ENCODE measurements around the gene MBNL3. TPM values are rescaled to one million over a fixed set of nuclear protein-coding genes. Genes with fewer than 3 reads are reported as not detected.
A peak's percentile ranks its signal among the peaks of the same experiment; 100 is the strongest.

Gene MBNL3
- total RNA-seq, 1 donor from 2014 or later = 22.9 TPM

DNA sequence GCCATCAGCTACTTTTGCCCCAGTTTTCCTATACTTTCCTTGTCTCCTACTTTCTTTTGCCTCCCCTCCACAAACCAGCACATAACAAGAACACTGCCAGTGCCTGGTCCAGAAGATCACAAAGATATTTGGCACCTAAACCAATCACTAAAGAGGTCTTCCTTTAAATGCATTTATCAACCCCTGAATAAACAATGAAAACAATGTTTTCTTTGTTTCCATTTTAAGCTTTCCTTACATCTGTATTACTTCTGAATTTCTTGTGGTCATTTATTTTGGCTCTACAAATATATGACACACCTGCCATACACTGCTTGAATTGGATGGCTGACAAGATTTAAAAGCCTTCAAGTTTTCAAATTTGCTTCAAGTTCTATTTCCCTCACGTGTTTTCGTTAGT lies 43.9 kb downstream of the MBNL3 start:
- intact Hi-C loops (cut with DNase I) = no loop called here
- Histone ChIP-seq H3K36me3 (no peaks in the 10 kb centered on the region), H3K27me3 (no peaks in the 10 kb centered on the region), H3K9me3 (no peaks in the 10 kb centered on the region), H3K27ac (no peak overlapping the region), H3K4me1 (no peaks in the 10 kb centered on the region), H3K4me3 (no peak overlapping the region)
- no peak for DNase-seq
- no peak for ATAC-seq
- TF ChIP-seq, protein P1, sequence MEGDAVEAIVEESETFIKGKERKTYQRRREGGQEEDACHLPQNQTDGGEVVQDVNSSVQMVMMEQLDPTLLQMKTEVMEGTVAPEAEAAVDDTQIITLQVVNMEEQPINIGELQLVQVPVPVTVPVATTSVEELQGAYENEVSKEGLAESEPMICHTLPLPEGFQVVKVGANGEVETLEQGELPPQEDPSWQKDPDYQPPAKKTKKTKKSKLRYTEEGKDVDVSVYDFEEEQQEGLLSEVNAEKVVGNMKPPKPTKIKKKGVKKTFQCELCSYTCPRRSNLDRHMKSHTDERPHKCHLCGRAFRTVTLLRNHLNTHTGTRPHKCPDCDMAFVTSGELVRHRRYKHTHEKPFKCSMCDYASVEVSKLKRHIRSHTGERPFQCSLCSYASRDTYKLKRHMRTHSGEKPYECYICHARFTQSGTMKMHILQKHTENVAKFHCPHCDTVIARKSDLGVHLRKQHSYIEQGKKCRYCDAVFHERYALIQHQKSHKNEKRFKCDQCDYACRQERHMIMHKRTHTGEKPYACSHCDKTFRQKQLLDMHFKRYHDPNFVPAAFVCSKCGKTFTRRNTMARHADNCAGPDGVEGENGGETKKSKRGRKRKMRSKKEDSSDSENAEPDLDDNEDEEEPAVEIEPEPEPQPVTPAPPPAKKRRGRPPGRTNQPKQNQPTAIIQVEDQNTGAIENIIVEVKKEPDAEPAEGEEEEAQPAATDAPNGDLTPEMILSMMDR (IDR thresholded peaks at IDR 0.05) = no peak

GRCh38 chrX:132443196-132444135 lies 45.4 kb downstream of the MBNL3 start:
- H3K36me3 ChIP-seq = no peaks in the 10 kb centered on the region
- peak; percentile 17 for ATAC-seq
- no peaks in the 10 kb centered on the region for H3K4me1 ChIP-seq
- H3K27me3 ChIP-seq = no peaks in the 10 kb centered on the region
- no peak overlapping the region for H3K4me3 ChIP-seq
- intact Hi-C loops (cut with DNase I) = no loop called here
- H3K9me3 ChIP-seq = no peaks in the 10 kb centered on the region
- H3K27ac ChIP-seq = no peak overlapping the region
- DNase-seq = no peak
- TF ChIP-seq, protein P1 (IDR thresholded peaks at IDR 0.05) = no peak

- H3K4me3 ChIP-seq = no peak overlapping the region
- no peak for DNase-seq
- H3K9me3 ChIP-seq = no peaks in the 10 kb centered on the region
- H3K36me3 ChIP-seq = no peaks in the 10 kb centered on the region
- intact Hi-C loops (cut with DNase I) = no loop called here
- H3K4me1 ChIP-seq = no peaks in the 10 kb centered on the region
- no peaks in the 10 kb centered on the region for H3K27me3 ChIP-seq
- no peak for ATAC-seq
- TF ChIP-seq, protein P1 (IDR thresholded peaks at IDR 0.05) = no peak
- no peak overlapping the region for H3K27ac ChIP-seq
Observed at GRCh38 chrX:132442691-132443090, 46.1 kb downstream of the MBNL3 start.

DNA sequence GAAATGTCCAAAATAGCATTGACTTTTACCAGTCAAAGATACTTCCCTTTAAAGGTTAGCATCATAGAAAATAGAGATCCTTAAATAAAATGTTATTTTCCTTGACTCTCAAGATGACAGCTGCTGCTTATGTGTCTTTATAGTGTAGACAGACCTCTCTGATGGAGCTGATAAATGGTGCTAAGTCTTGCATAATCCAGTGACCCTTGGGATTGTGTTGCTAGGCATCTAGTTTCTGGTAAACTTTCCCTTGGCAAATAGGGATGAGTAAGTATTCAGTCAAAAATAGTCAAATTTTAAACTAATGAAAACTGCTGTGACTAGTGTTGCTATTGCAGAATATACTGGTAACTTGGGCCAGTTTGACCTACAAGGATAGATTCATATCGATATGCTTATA lies 53.6 kb downstream of the MBNL3 start:
- H3K9me3 ChIP-seq = no peaks in the 10 kb centered on the region
- no peak for DNase-seq
- H3K4me3 ChIP-seq = no peak overlapping the region
- no peak for ATAC-seq
- no peak overlapping the region for H3K27ac ChIP-seq
- intact Hi-C loops (cut with DNase I) = no loop called here
- H3K36me3 ChIP-seq = no peaks in the 10 kb centered on the region
- TF ChIP-seq, protein P1 (IDR thresholded peaks at IDR 0.05) = no peak
- H3K27me3 ChIP-seq = no peaks in the 10 kb centered on the region
- no peaks in the 10 kb centered on the region for H3K4me1 ChIP-seq

DNA sequence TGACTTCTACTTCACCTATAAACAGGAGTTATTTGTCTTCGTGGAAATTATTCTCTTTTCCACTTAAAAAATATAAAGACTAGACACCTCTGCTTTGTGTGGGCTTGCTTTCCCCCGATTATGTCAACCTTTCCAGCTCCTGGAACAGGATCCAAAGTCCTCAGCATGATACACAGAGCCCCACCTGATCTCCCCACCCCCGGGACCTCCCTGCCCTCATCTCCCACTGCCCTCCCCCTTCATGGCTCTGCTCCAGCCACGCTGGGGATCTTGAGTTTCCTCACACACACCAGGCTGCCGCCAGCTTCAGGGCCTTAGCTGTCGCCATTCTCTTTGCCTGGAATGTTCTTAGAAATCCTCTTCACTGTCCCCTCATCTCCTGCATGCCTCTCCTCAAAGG lies 55.3 kb downstream of the MBNL3 start:
- no peaks in the 10 kb centered on the region for H3K36me3 ChIP-seq
- ATAC-seq = no peak
- intact Hi-C loops (cut with DNase I) = no loop called here

More for the DNA sequence above, 55.3 kb downstream of the MBNL3 start:
- Histone ChIP-seq H3K27ac (no peak overlapping the region), H3K9me3 (no peaks in the 10 kb centered on the region), H3K27me3 (no peaks in the 10 kb centered on the region), H3K4me1 (no peaks in the 10 kb centered on the region), H3K4me3 (no peak overlapping the region)
- no peak for DNase-seq
- TF ChIP-seq, protein P1 (IDR thresholded peaks at IDR 0.05) = no peak

Measured in upper lobe of right lung (tissue), 1 donor.